ENCODE data around the gene HGF. TPM values are rescaled to one million over a fixed set of nuclear protein-coding genes. Genes with fewer than 3 reads are reported as not detected.

Gene HGF
- total RNA-seq, 2 donors from 2014 or later, result not detected

- Mint-ChIP-seq H3K4me1 (ENCODE audit: low read depth) (no peaks in the 10 kb centered on the region), H3K36me3 (ENCODE audit: insufficient read depth in 2 of 2) (no peaks in the 10 kb centered on the region), H3K4me3 (no peak overlapping the region), H3K27ac (no peak overlapping the region), H3K27me3 (ENCODE audit: low read depth) (no peaks in the 10 kb centered on the region), H3K9me3 (peaks cover 2 to 10% of the 10 kb centered on the region in 2 donors)
- DNase-seq (no peak), ATAC-seq (replicated peaks in 1 of 2) (no peak)
Observed at GRCh38 chr7:81680120-81680519, 89.7 kb downstream of the HGF start.

DNA sequence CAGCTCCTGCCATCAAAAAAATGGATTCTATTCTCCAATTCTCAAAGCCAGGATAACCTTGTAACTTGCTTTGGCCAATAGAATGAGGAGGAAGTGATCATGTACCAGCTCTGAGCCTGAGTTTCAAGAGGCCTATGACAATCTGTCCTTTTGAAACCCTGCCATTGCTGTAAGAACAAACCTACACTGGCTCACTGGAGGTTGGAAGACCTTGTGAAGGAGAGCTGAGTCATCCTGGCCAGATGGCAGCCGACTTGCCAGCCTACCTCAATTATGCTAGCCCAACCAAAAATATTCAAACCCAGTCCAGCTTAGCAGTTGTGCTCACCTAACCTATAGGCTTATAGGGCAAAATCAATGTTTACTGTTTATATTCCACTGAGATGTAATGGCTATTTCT lies 93.0 kb downstream of the HGF start:
- no peak for DNase-seq
- ATAC-seq (replicated peaks in 1 of 2), result no peak
- H3K36me3 Mint-ChIP-seq (ENCODE audit: insufficient read depth in 2 of 2), result no peaks in the 10 kb centered on the region
- no peaks in the 10 kb centered on the region for H3K27me3 Mint-ChIP-seq (ENCODE audit: low read depth)
- H3K4me1 Mint-ChIP-seq (ENCODE audit: low read depth), result no peaks in the 10 kb centered on the region
- H3K4me3 Mint-ChIP-seq, result no peak overlapping the region
- H3K27ac Mint-ChIP-seq, result no peak overlapping the region
- H3K9me3 Mint-ChIP-seq, result peaks cover 2 to 9% of the 10 kb centered on the region in 2 donors

DNA sequence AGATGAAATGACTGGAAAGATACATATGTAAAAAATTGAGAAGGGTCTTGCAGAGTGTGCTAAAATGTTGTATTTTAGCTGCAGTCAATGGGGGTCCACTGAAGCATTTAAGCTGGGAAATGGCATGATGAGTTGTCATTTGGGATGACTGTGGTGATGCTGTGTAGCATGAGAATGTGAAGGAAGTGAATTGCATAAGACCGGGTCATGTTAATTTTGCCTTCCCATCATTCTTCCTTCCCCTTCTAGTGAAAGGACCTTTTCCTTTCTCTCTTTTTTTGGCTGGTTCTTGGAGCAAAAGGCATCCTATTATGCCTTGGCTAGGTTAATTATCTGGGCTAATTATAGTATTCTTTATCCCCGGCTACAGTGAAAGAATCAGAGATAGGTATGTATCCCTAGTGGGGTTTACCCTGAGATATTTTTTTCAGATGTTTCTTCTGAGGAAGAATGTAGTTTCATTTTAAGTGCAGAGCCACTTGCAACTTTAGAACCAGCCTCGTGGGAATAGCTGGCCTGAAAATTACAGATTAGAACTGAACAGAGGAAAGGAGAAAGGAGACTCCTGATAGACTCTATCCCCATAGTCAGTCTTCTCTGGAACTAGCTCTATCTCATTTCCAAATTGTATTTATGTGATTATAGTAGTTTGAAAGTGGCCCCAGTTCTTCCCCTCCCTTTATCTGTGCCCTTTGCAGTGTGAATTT lies 93.6 kb downstream of the HGF start:
- DNase-seq (no peak), ATAC-seq (replicated peaks in 1 of 2) (no peak)
- no peak overlapping the region for H3K27ac Mint-ChIP-seq
- H3K4me3 Mint-ChIP-seq, result no peak overlapping the region
- H3K36me3 Mint-ChIP-seq (ENCODE audit: insufficient read depth in 2 of 2), result no peaks in the 10 kb centered on the region
- peaks cover 2 to 7% of the 10 kb centered on the region in 2 donors for H3K9me3 Mint-ChIP-seq
- H3K27me3 Mint-ChIP-seq (ENCODE audit: low read depth), result no peaks in the 10 kb centered on the region
- H3K4me1 Mint-ChIP-seq (ENCODE audit: low read depth), result no peaks in the 10 kb centered on the region

- DNase-seq, result no peak
- Mint-ChIP-seq H3K27me3 (ENCODE audit: low read depth) (no peaks in the 10 kb centered on the region), H3K9me3 (peaks cover 0 to 9% of the 10 kb centered on the region in 2 donors), H3K36me3 (ENCODE audit: insufficient read depth in 2 of 2) (no peaks in the 10 kb centered on the region), H3K4me1 (ENCODE audit: low read depth) (no peaks in the 10 kb centered on the region), H3K27ac (no peak overlapping the region), H3K4me3 (no peak overlapping the region)
- no peak for ATAC-seq (replicated peaks in 1 of 2)
Observed at GRCh38 chr7:81674431-81674830, 95.4 kb downstream of the HGF start.

- H3K9me3 Mint-ChIP-seq, result peaks cover 0 to 11% of the 10 kb centered on the region in 2 donors
- ATAC-seq (replicated peaks in 1 of 2) (no peak), DNase-seq (no peak)
- no peaks in the 10 kb centered on the region for H3K4me1 Mint-ChIP-seq (ENCODE audit: low read depth)
- no peak overlapping the region for H3K4me3 Mint-ChIP-seq
- H3K27me3 Mint-ChIP-seq (ENCODE audit: low read depth), result no peaks in the 10 kb centered on the region
- no peaks in the 10 kb centered on the region for H3K36me3 Mint-ChIP-seq (ENCODE audit: insufficient read depth in 2 of 2)
- no peak overlapping the region for H3K27ac Mint-ChIP-seq
Observed at GRCh38 chr7:81672872-81673271, 97.0 kb downstream of the HGF start.

- no peak for DNase-seq
- H3K4me1 Mint-ChIP-seq (ENCODE audit: low read depth), result no peaks in the 10 kb centered on the region
Observed at GRCh38 chr7:81669476-81670105, 100.3 kb downstream of the HGF start.

DNA sequence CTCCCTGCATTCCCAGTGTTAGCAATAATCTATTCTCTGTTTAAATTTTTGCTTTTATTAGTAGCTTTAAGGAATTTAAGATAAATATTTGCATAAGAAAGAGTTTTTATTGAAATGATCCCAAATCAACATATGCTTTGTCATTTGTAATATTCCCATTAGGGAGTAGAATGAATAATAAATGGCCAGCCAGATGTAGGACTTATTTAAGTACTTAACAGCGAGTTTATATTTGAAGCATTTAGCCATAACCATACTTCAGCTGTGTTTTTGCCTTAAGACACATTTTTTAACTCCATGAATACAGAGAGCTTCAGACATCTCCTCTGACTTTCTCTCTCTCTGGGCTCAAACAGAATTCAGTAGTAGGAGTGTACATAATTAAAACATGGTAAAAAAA lies 103.6 kb downstream of the HGF start:
- no peak for ATAC-seq (replicated peaks in 1 of 2)
- peaks cover 0 to 2% of the 10 kb centered on the region in 2 donors for H3K36me3 Mint-ChIP-seq (ENCODE audit: insufficient read depth in 2 of 2)
- no peak overlapping the region for H3K4me3 Mint-ChIP-seq
- peaks cover 2 to 7% of the 10 kb centered on the region in 2 donors for H3K9me3 Mint-ChIP-seq
- no peaks in the 10 kb centered on the region for H3K4me1 Mint-ChIP-seq (ENCODE audit: low read depth)
- H3K27me3 Mint-ChIP-seq (ENCODE audit: low read depth), result no peaks in the 10 kb centered on the region
- no peak for DNase-seq
- H3K27ac Mint-ChIP-seq, result no peak overlapping the region

More at GRCh38 chr7:81669476-81670105, 100.3 kb downstream of the HGF start:
- Mint-ChIP-seq H3K4me3 (no peak overlapping the region), H3K27me3 (ENCODE audit: low read depth) (no peaks in the 10 kb centered on the region), H3K9me3 (peaks cover 2 to 4% of the 10 kb centered on the region in 2 donors), H3K36me3 (ENCODE audit: insufficient read depth in 2 of 2) (no peaks in the 10 kb centered on the region), H3K27ac (no peak overlapping the region)
- ATAC-seq (replicated peaks in 1 of 2), result no peak

GRCh38 chr7:81665236-81665635 lies 104.6 kb downstream of the HGF start:
- H3K4me3 Mint-ChIP-seq, result no peak overlapping the region
- no peak for ATAC-seq (replicated peaks in 1 of 2)
- H3K36me3 Mint-ChIP-seq (ENCODE audit: insufficient read depth in 2 of 2), result peaks cover 0 to 2% of the 10 kb centered on the region in 2 donors
- no peaks in the 10 kb centered on the region for H3K27me3 Mint-ChIP-seq (ENCODE audit: low read depth)
- H3K27ac Mint-ChIP-seq, result no peak overlapping the region
- DNase-seq, result no peak
- no peaks in the 10 kb centered on the region for H3K4me1 Mint-ChIP-seq (ENCODE audit: low read depth)
- peaks cover 2 to 10% of the 10 kb centered on the region in 2 donors for H3K9me3 Mint-ChIP-seq

- no peak overlapping the region for H3K27ac Mint-ChIP-seq
- ATAC-seq (replicated peaks in 1 of 2) (no peak), DNase-seq (no peak)
- H3K4me3 Mint-ChIP-seq, result no peak overlapping the region
- no peaks in the 10 kb centered on the region for H3K4me1 Mint-ChIP-seq (ENCODE audit: low read depth)
- no peaks in the 10 kb centered on the region for H3K27me3 Mint-ChIP-seq (ENCODE audit: low read depth)
- peaks cover 2 to 11% of the 10 kb centered on the region in 2 donors for H3K9me3 Mint-ChIP-seq
- peaks cover 0 to 2% of the 10 kb centered on the region in 2 donors for H3K36me3 Mint-ChIP-seq (ENCODE audit: insufficient read depth in 2 of 2)
Observed at GRCh38 chr7:81664304-81664703, 105.5 kb downstream of the HGF start.

DNA sequence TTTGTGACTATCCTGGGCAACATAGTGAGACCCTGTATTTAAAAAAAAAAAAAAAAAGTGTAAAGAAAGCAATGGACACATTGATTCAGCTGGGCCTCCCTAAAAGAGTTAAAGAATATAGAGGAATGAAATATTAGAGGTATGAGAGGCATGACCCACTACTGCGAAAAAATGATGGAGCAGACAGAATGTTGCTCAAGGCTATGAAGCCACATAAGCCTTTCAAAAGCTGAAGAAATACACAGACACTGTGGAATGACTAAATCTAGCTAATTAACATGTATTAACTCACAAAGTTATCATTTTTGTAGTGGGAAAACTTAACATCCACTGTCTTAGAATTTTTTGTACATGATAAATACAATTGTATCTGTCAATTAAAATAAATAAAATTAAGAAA lies 107.3 kb downstream of the HGF start:
- H3K27me3 Mint-ChIP-seq (ENCODE audit: low read depth), result no peaks in the 10 kb centered on the region
- ATAC-seq (replicated peaks in 1 of 2) (no peak), DNase-seq (no peak)
- H3K4me1 Mint-ChIP-seq (ENCODE audit: low read depth), result no peaks in the 10 kb centered on the region
- peaks cover 2% of the 10 kb centered on the region in 2 donors for H3K36me3 Mint-ChIP-seq (ENCODE audit: insufficient read depth in 2 of 2)
- H3K27ac Mint-ChIP-seq, result no peak overlapping the region
- no peak overlapping the region for H3K4me3 Mint-ChIP-seq
- H3K9me3 Mint-ChIP-seq, result peaks cover 6 to 14% of the 10 kb centered on the region in 2 donors

DNA sequence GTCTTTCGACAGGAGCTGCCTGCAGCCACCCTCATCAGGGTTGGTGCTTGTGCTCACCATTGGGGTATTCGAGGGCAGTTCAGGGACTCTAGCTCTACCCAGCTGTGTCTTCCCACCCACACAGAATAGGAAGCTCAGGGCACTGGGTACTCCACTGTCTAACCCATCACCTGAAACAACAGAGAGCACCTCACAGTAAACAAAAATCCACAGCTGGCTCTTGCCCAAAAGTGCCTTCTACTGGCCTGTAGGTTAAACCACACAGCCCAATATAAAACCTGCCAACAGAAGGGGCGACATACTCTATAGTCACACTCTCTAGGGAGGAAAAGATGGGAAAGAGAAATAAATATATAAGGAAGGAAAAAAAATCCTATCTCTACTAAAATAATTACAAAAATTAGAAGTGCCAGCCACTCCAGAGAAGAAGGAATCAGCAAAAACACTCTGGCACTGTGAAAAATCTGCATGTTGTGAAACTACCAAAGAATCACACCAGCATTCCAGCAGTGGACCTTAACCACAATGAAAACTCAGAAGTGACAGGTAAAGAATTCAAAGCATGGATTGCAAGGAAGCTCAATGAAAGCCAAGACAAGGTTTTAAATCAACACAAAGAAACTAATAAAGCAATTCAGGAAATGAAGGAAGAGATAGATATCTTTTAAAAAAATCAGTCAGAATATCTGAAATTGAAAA lies 110.0 kb downstream of the HGF start:
- H3K4me3 Mint-ChIP-seq, result no peak overlapping the region
- DNase-seq, result no peak
- no peaks in the 10 kb centered on the region for H3K4me1 Mint-ChIP-seq (ENCODE audit: low read depth)
- no peak for ATAC-seq (replicated peaks in 1 of 2)
- H3K27ac Mint-ChIP-seq, result no peak overlapping the region
- peaks cover 6 to 14% of the 10 kb centered on the region in 2 donors for H3K9me3 Mint-ChIP-seq
- peaks cover 2% of the 10 kb centered on the region in 2 donors for H3K36me3 Mint-ChIP-seq (ENCODE audit: insufficient read depth in 2 of 2)
- H3K27me3 Mint-ChIP-seq (ENCODE audit: low read depth), result no peaks in the 10 kb centered on the region

GRCh38 chr7:81657551-81657950 lies 112.3 kb downstream of the HGF start:
- Mint-ChIP-seq H3K4me3 (no peak overlapping the region), H3K27me3 (ENCODE audit: low read depth) (no peaks in the 10 kb centered on the region)

GRCh38 chr7:81655271-81655670 lies 114.6 kb downstream of the HGF start:
- H3K27ac Mint-ChIP-seq, result no peak overlapping the region
- ATAC-seq (replicated peaks in 1 of 2), result no peak
- no peak overlapping the region for H3K4me3 Mint-ChIP-seq
- no peaks in the 10 kb centered on the region for H3K27me3 Mint-ChIP-seq (ENCODE audit: low read depth)
- peaks cover 0 to 2% of the 10 kb centered on the region in 2 donors for H3K36me3 Mint-ChIP-seq (ENCODE audit: insufficient read depth in 2 of 2)
- H3K4me1 Mint-ChIP-seq (ENCODE audit: low read depth), result no peaks in the 10 kb centered on the region
- DNase-seq, result no peak
- H3K9me3 Mint-ChIP-seq, result peaks cover 10 to 14% of the 10 kb centered on the region in 2 donors

More at GRCh38 chr7:81657551-81657950, 112.3 kb downstream of the HGF start:
- Mint-ChIP-seq H3K4me1 (ENCODE audit: low read depth) (no peaks in the 10 kb centered on the region), H3K36me3 (ENCODE audit: insufficient read depth in 2 of 2) (peaks cover 0 to 2% of the 10 kb centered on the region in 2 donors), H3K9me3 (peaks cover 10 to 17% of the 10 kb centered on the region in 2 donors), H3K27ac (no peak overlapping the region)
- DNase-seq, result no peak
- ATAC-seq (replicated peaks in 1 of 2), result no peak

Measured in activated T-cell treated with anti-CD3 and anti-CD28 coated beads, Interleukin-2, amount 50 U/mL, for 72 hours (primary cell).